IMR-90 (cell line): ENCODE data around the gene CCDC148. TPM values are rescaled to one million over a fixed set of nuclear protein-coding genes. Genes with fewer than 3 reads are reported as not detected.

Source experiments
- ATAC-seq: fragments of 200-7000 bp; cut with Tn5 transposase; 2 replicates; pipeline ENCODE4 v1.9.1; 2020; ENCODE audit warnings: low read depth, mild to moderate bottlenecking, moderate library complexity
- BruUV-seq: library from RNA; stranded (reverse); fragments of 400-500 nt; replicated peaks from 2 replicates; lab custom pipeline; 2021; lab: Mats Ljungman, UMichigan
- CTCF ChIA-PET: fragments of 300-600 bp; formaldehyde crosslinking; extraction: SDS; loops from one replicate; lab custom pipeline; 2021; ENCODE audit warnings: antibody characterized with exemption; lab: Yijun Ruan, JAX
- POLR2A ChIA-PET: fragments of 300-600 bp; sonication (Branson Sonifier 250); formaldehyde crosslinking; loops from one replicate; lab custom pipeline; 2022; ENCODE audit warnings: antibody characterized with exemption; ENCODE audit not compliant: unreplicated experiment; lab: Charles Lee
- DNase-seq: peaks from one replicate; pipeline ENCODE4 v3.0.0; 2013
- H2AFZ ChIP-seq: replicated peaks from 2 replicates; pipeline ENCODE3; 2013; ENCODE audit warnings: low read length, mild to moderate bottlenecking; ENCODE audit not compliant: poor library complexity
- H2AK5ac ChIP-seq: 2 replicates; pipeline ENCODE4 v1.6.1; 2013; ENCODE audit warnings: low read depth, low read length, inconsistent platforms
- H2AK9ac ChIP-seq: replicated peaks from 2 replicates; pipeline ENCODE3; 2013; ENCODE audit warnings: mild to moderate bottlenecking, low read depth, low read length, moderate library complexity; ENCODE audit not compliant: poor library complexity
- H2BK120ac ChIP-seq: 2 replicates; pipeline ENCODE4 v1.6.1; 2013; ENCODE audit warnings: low read depth, low read length, inconsistent platforms
- H2BK15ac ChIP-seq: 3 replicates; pipeline ENCODE4 v1.6.1; 2013; ENCODE audit warnings: low read depth, low read length, inconsistent platforms
- H2BK20ac ChIP-seq: 2 replicates; pipeline ENCODE4 v1.6.1; 2013; ENCODE audit warnings: low read depth, mild to moderate bottlenecking, inconsistent platforms, low read length, moderate library complexity
- H2BK5ac ChIP-seq: 2 replicates; pipeline ENCODE4 v1.6.1; 2013; ENCODE audit warnings: mild to moderate bottlenecking, low read depth, low read length, inconsistent platforms; ENCODE audit not compliant: poor library complexity, severe bottlenecking
- H3K14ac ChIP-seq: replicated peaks from 2 replicates; pipeline ENCODE4 v1.6.1; 2013; ENCODE audit warnings: low read depth, low read length, inconsistent platforms
- H3K18ac ChIP-seq: 2 replicates; pipeline ENCODE4 v1.6.1; 2013; ENCODE audit warnings: low read depth, low read length, control low read depth
- H3K23ac ChIP-seq: 2 replicates; pipeline ENCODE4 v1.6.1; 2013; ENCODE audit warnings: low read depth, low read length, inconsistent platforms
- H3K27ac ChIP-seq: 2 replicates; pipeline ENCODE4 v1.5.1; 2013; ENCODE audit warnings: mild to moderate bottlenecking, control low read depth, low read length; ENCODE audit not compliant: insufficient read depth
- H3K27me3 ChIP-seq: 2 replicates; pipeline ENCODE4 v1.6.1; 2013; ENCODE audit warnings: low read length; ENCODE audit not compliant: control insufficient read depth, insufficient read depth
- H3K36me3 ChIP-seq: 2 replicates; pipeline ENCODE4 v1.6.1; 2013; ENCODE audit warnings: low read length, mixed read lengths; ENCODE audit not compliant: control insufficient read depth, insufficient read depth
- H3K4ac ChIP-seq: 2 replicates; pipeline ENCODE4 v1.6.1; 2013; ENCODE audit warnings: low read depth, low read length, inconsistent platforms
- H3K4me1 ChIP-seq: 2 replicates; pipeline ENCODE4 v1.6.1; 2013; ENCODE audit warnings: low read length, mixed read lengths; ENCODE audit not compliant: control insufficient read depth, insufficient read depth
- H3K4me2 ChIP-seq: 2 replicates; pipeline ENCODE4 v1.6.1; 2013; ENCODE audit warnings: low read depth, mild to moderate bottlenecking, control low read depth, low read length, moderate library complexity
- H3K4me3 ChIP-seq: 2 replicates; pipeline ENCODE4 v1.5.1; 2013; ENCODE audit warnings: low read depth, mild to moderate bottlenecking, control low read depth, low read length, moderate library complexity; ENCODE audit not compliant: insufficient read depth
- H3K56ac ChIP-seq: 2 replicates; pipeline ENCODE4 v1.6.1; 2013; ENCODE audit warnings: low read length, inconsistent platforms; ENCODE audit not compliant: insufficient read depth; ENCODE audit errors: extremely low read depth
- H3K79me1 ChIP-seq, 2 experiments: 2 replicates each; pipeline ENCODE4 v1.6.1; 2013; ENCODE audit warnings: low read length in 2 of 2, inconsistent platforms in 1 of 2, low read depth in 1 of 2
- H3K9ac ChIP-seq: 2 replicates; pipeline ENCODE4 v1.6.1; 2013; ENCODE audit warnings: low read depth, low read length, control low read depth
- H3K9me1 ChIP-seq: 2 replicates; pipeline ENCODE4 v1.6.1; 2013; ENCODE audit warnings: low read length, inconsistent platforms; ENCODE audit not compliant: insufficient read depth
- H3K9me3 ChIP-seq: 2 replicates; pipeline ENCODE4 v1.6.1; 2013; ENCODE audit warnings: low read length; ENCODE audit not compliant: control insufficient read depth, insufficient read depth
- H4K20me1 ChIP-seq: 2 replicates; pipeline ENCODE4 v1.6.1; 2013; ENCODE audit warnings: low read length, inconsistent platforms; ENCODE audit not compliant: insufficient read depth
- H4K5ac ChIP-seq: 2 replicates; pipeline ENCODE4 v1.6.1; 2013; ENCODE audit warnings: mild to moderate bottlenecking, low read depth, low read length, control low read depth
- H4K8ac ChIP-seq, 2 experiments: 2 replicates each; pipeline ENCODE4 v1.6.1; 2013; ENCODE audit warnings: low read depth in 2 of 2, low read length in 2 of 2, control low read depth in 1 of 2, inconsistent platforms in 1 of 2
- H4K91ac ChIP-seq: 2 replicates; pipeline ENCODE4 v1.6.1; 2013; ENCODE audit warnings: low read depth, low read length, inconsistent platforms; ENCODE audit not compliant: insufficient read depth
- CTCF ChIP-seq: conservative IDR thresholded peaks from 2 replicates; pipeline ENCODE4 v1.5.1; 2012; ENCODE audit warnings: mild to moderate bottlenecking, low read depth, low read length, improper control_type of control experiment
- ELK1 ChIP-seq: fragments of 150-350 bp; IDR thresholded peaks from 2 replicates; pipeline ENCODE4 v1.6.1; 2016; ENCODE audit warnings: low read depth, mild to moderate bottlenecking, low read length, moderate library complexity, borderline replicate concordance
- FOS ChIP-seq: fragments of 150-350 bp; IDR thresholded peaks from 2 replicates; pipeline ENCODE4 v1.6.1; 2016; ENCODE audit warnings: low read depth, low read length
- MAFK ChIP-seq: IDR thresholded peaks from 2 replicates; pipeline ENCODE4 v1.6.1; 2012; ENCODE audit warnings: low read depth, low read length, improper control_type of control experiment
- MAZ ChIP-seq: IDR thresholded peaks from 2 replicates; pipeline ENCODE4 v1.6.1; 2012; ENCODE audit warnings: low read depth, mild to moderate bottlenecking, low read length, improper control_type of control experiment, moderate library complexity, borderline replicate concordance
- RAD21 ChIP-seq: IDR thresholded peaks from 2 replicates; pipeline ENCODE4 v1.6.1; 2012; ENCODE audit warnings: low read length, improper control_type of control experiment
- RCOR1 ChIP-seq: IDR thresholded peaks from 2 replicates; pipeline ENCODE4 v1.6.1; 2012; ENCODE audit warnings: mild to moderate bottlenecking, low read length, improper control_type of control experiment; ENCODE audit not compliant: insufficient replicate concordance
- RFX5 ChIP-seq: IDR thresholded peaks from 2 replicates; pipeline ENCODE4 v1.8.0; 2012; ENCODE audit warnings: low read depth, mild to moderate bottlenecking, low read length, moderate library complexity
- SMC3 ChIP-seq: fragments of 150-350 bp; IDR thresholded peaks from 2 replicates; pipeline ENCODE4 v1.6.1; 2016; ENCODE audit warnings: low read depth, mild to moderate bottlenecking, antibody characterized with exemption, low read length, moderate library complexity
- USF2 ChIP-seq: fragments of 150-350 bp; IDR thresholded peaks from 2 replicates; pipeline ENCODE4 v1.6.1; 2017; ENCODE audit warnings: mild to moderate bottlenecking, antibody characterized with exemption, low read length, low read depth
- WGBS, 2 experiments: methylation state at CpG; one replicate each; pipeline versions ENCODE4 v1.1.5 to v1.1.7; 2013; ENCODE audit warnings: missing lambda C conversion rate in 2 of 2; ENCODE audit not compliant: insufficient read length in 1 of 2; ENCODE audit errors: extremely low coverage in 2 of 2; 5-methylcytosine and 5-hydroxymethylcytosine counted together
- dilution Hi-C: fragments of 300-500 bp; cut with HindIII; formaldehyde crosslinking; loops from one replicate; pipeline ENCODE4 v1.14.3; 2018; ENCODE audit warnings: low sequenced_read_pairs; ENCODE audit not compliant: unreplicated experiment
- in situ Hi-C: fragments of 300-500 bp; cut with MboI; formaldehyde crosslinking; loops from 3 replicates; pipeline ENCODE4 v1.14.3; 2019; ENCODE audit warnings: low sequenced_read_pairs, inconsistent platforms, mixed read lengths
- intact Hi-C: fragments of 100-400 bp; cut with micrococcal nuclease; formaldehyde crosslinking; loops from 2 replicates; pipeline ENCODE4 v1.10.0; 2022
- polyA plus RNA-seq, 3 experiments: library from polyadenylated mRNA; depleted of rRNA; stranded (reverse); fragments of >200 nt; gene quantifications; 2 replicates each; pipeline ENCODE4 v1.2.3, GENCODE V29; 2012; ENCODE audit warnings: low replicate concordance in 1 of 3
- total RNA-seq: library from RNA; depleted of rRNA; stranded (reverse); fragments of >200 nt; gene quantifications from 2 replicates; pipeline ENCODE4 v1.2.3, GENCODE V29; 2012

Gene CCDC148
- total and polyA plus RNA-seq, 2 of the 4 experiments (the other 2 are of a cell fraction): 0.18 to 0.31 TPM

GRCh38 chr2:158131483-158131912 lies 325.1 kb downstream of the CCDC148 start:
- H3K4me1 ChIP-seq: no peaks in the 10 kb centered on the region
- H2BK5ac ChIP-seq: no peak overlapping the region
- peaks cover 4% of the 10 kb centered on the region; the same call in 1 of the 2 replicates for H3K27me3 ChIP-seq
- H3K9ac ChIP-seq: no peak overlapping the region
- no peak overlapping the region for H2BK15ac ChIP-seq
- POLR2A ChIA-PET: no interaction called here
- H4K8ac ChIP-seq: no peak overlapping the region
- no peaks in the 10 kb centered on the region for H4K20me1 ChIP-seq
- H2BK20ac ChIP-seq: no peak overlapping the region
- H2AFZ ChIP-seq: no peak overlapping the region
- H2AK9ac ChIP-seq: no peak overlapping the region
- CTCF ChIA-PET: no interaction called here
- no peak for TF ChIP-seq USF2
- TF ChIP-seq CTCF: no peak
- TF ChIP-seq RCOR1: no peak
- TF ChIP-seq MAFK: no peak
- TF ChIP-seq SMC3: no peak
- no peak for TF ChIP-seq RAD21
- no peak for TF ChIP-seq ELK1
- no peak for TF ChIP-seq RFX5
- no peak for TF ChIP-seq MAZ
- TF ChIP-seq FOS: no peak
- no peak overlapping the region for H2AK5ac ChIP-seq
- ATAC-seq: no peak
- H3K9me1 ChIP-seq: no peaks in the 10 kb centered on the region
- WGBS, 2 experiments: no CpG with 5 or more reads among the region's 1 CpG
- H3K79me1 ChIP-seq: no peaks in the 10 kb centered on the region
- H3K23ac ChIP-seq: no peak overlapping the region
- no peak overlapping the region for H4K5ac ChIP-seq
- H3K4me2 ChIP-seq: no peak overlapping the region
- H3K18ac ChIP-seq: no peak overlapping the region
- H4K91ac ChIP-seq: no peak overlapping the region
- H3K4ac ChIP-seq: no peak overlapping the region
- no peak overlapping the region for H2BK120ac ChIP-seq
- DNase-seq: no peak
- in situ Hi-C loops (no loop called here), dilution Hi-C loops (no loop called here), intact Hi-C loops (no loop called here)
- no peaks in the 10 kb centered on the region for H3K36me3 ChIP-seq
- H3K9me3 ChIP-seq: no peaks in the 10 kb centered on the region
- BruUV-seq: no TSS peak
- H3K27ac ChIP-seq: no peak overlapping the region
- no peak overlapping the region for H3K56ac ChIP-seq
- H3K14ac ChIP-seq: no peak overlapping the region
- H3K4me3 ChIP-seq: no peak overlapping the region
